RWPE2 (cell line): ENCODE results near the gene DLG5.

Source experiments
- ATAC-seq: fragments of 200-7000 bp; cut with Tn5 transposase; 3 replicates; pipeline ENCODE4 v1.9.1; 2021; ENCODE audit warnings: low read depth
- DNase-seq: peaks from one replicate; pipeline ENCODE4 v3.0.0-alpha.2; 2020; ENCODE audit warnings: low spot score
- H3K27ac ChIP-seq: fragments of 450-650 bp; 2 replicates; pipeline ENCODE4 v1.5.1; 2017; ENCODE audit warnings: mild to moderate bottlenecking; ENCODE audit not compliant: poor library complexity, severe bottlenecking
- H3K27me3 ChIP-seq: fragments of 250-450 bp; sonication (Bioruptor Pico); 2 replicates; pipeline ENCODE4 v1.5.1; 2021; ENCODE audit warnings: mild to moderate bottlenecking, moderate library complexity; ENCODE audit not compliant: insufficient read depth, poor library complexity, severe bottlenecking
- H3K36me3 ChIP-seq: fragments of 250-450 bp; sonication (Bioruptor Pico); 2 replicates; pipeline ENCODE4 v1.5.1; 2020; ENCODE audit warnings: low read depth, mild to moderate bottlenecking, moderate library complexity
- H3K4me1 ChIP-seq: fragments of 250-450 bp; sonication (Bioruptor Pico); 2 replicates; pipeline ENCODE4 v1.5.1; 2021; ENCODE audit warnings: mild to moderate bottlenecking, moderate library complexity; ENCODE audit not compliant: insufficient read depth, poor library complexity, severe bottlenecking
- H3K4me3 ChIP-seq: fragments of 250-450 bp; sonication (Bioruptor Pico); 2 replicates; pipeline ENCODE4 v1.5.1; 2021; ENCODE audit warnings: mild to moderate bottlenecking, moderate library complexity; ENCODE audit not compliant: severe bottlenecking
- H3K9me3 ChIP-seq: fragments of 250-450 bp; sonication (Bioruptor Pico); 2 replicates; pipeline ENCODE4 v1.5.1; 2021; ENCODE audit warnings: mild to moderate bottlenecking, moderate library complexity; ENCODE audit not compliant: severe bottlenecking
- TF ChIP-seq, protein P1 (sequence below): fragments of 450-650 bp; IDR thresholded peaks from one replicate; pipeline ENCODE4 v1.5.1; 2017; ENCODE audit warnings: mild to moderate bottlenecking, moderate library complexity; ENCODE audit not compliant: poor library complexity, severe bottlenecking

The DLG5 gene

DNA sequence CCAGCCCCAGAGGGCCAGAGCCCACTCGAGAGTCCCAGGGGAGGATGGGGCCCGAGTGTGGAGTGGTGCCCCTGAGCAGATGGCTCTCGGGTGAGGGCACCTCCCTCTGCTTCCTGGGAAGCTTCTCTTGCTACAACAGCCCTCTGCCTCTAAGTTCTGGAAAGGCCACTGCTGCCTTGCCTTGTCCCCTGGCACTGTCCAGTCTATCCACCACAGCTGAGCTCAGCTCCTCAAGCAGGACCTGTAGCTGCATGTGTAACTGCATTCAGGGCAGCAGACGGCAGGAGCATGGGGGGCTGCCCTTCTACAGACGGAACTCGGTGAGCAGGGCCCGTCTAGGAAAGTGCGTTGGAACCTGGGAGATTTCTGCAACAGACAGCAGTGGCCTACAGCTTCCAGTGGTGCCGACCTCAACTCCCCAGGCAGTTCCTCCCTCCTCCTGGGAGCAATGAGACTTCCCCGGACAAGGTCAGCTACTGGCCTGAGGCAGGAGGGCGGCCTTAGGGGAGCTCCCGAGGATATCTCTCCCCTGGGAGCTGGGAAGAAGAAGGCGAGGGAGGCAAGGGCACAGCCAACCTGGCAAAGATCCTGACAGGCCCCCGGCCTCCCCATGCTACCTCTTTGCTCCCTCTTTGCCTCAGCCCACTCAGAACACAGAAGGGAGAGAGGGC is 88.5 kb downstream of the DLG5 start:
- H3K36me3 ChIP-seq, result peaks cover 96% of the 10 kb centered on the region
- no peaks in the 10 kb centered on the region for H3K9me3 ChIP-seq
- no peaks in the 10 kb centered on the region for H3K27me3 ChIP-seq
- no peak overlapping the region for H3K27ac ChIP-seq
- TF ChIP-seq, protein P1, sequence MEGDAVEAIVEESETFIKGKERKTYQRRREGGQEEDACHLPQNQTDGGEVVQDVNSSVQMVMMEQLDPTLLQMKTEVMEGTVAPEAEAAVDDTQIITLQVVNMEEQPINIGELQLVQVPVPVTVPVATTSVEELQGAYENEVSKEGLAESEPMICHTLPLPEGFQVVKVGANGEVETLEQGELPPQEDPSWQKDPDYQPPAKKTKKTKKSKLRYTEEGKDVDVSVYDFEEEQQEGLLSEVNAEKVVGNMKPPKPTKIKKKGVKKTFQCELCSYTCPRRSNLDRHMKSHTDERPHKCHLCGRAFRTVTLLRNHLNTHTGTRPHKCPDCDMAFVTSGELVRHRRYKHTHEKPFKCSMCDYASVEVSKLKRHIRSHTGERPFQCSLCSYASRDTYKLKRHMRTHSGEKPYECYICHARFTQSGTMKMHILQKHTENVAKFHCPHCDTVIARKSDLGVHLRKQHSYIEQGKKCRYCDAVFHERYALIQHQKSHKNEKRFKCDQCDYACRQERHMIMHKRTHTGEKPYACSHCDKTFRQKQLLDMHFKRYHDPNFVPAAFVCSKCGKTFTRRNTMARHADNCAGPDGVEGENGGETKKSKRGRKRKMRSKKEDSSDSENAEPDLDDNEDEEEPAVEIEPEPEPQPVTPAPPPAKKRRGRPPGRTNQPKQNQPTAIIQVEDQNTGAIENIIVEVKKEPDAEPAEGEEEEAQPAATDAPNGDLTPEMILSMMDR, result no peak
- ATAC-seq, result no peak
- H3K4me3 ChIP-seq, result no peak overlapping the region
- no peaks in the 10 kb centered on the region for H3K4me1 ChIP-seq
- no peak for DNase-seq

DNA sequence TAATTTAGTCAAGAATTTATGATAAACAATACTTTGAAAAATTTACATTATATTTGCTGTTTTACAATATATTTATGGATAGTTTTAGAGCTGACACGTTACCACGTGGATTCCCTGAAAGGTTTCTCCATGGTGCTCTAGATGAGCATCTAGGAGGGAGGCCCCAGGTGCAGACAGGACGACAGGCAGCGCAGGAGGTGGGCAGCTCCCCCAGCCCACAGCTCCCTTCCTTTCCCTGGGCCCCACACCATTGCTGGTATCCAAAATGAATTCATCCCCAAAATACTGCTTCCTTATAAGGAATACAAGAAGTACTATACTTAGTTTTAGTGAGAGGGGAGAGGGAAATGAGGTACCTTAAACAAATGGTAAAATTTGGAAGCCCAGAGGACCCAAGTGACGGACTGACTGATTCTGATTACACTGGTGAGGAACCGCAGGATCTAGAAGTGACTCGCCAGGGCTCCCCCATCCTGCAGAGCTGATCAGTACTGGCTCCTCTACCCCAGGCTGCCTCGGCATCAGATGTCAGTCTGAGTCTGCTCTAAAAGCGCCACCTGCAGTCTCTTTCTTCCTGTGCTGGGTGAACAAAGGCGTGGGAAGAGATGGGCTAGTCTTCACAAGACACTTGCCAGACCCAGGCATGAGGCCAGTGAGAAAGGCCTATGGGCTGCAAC is 89.2 kb downstream of the DLG5 start:
- TF ChIP-seq, protein P1, result peak; percentile 19
- H3K9me3 ChIP-seq, result no peaks in the 10 kb centered on the region
- H3K27ac ChIP-seq, result no peak overlapping the region
- H3K27me3 ChIP-seq, result no peaks in the 10 kb centered on the region
- H3K36me3 ChIP-seq, result peaks cover 96% of the 10 kb centered on the region
- ATAC-seq (peak; percentile 64), DNase-seq (no peak)
- H3K4me1 ChIP-seq, result no peaks in the 10 kb centered on the region
- no peak overlapping the region for H3K4me3 ChIP-seq

DNA sequence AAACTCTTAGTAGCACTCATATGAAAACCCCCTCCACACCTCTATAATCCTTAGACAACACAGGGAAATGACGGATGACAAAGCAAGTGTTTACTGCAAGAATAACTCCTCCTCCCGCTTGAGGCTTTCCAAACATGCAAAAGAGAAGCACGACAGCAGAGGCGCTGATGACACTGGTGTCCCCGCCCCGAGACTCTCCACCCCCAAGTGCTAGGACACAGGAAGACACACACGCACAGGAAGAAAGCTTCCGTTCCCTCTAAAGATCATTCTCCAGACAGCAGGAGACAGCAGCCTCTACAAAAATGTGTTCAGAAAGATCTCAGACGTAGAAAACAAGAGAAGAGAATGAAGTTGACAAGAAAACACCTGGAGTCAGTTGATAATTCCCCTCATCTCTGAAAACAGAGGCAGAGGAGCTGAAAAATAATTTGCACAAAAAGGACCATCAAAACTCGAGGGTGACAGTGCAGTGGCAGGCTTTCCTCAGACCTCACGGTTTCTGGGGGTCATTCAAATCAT is 90.2 kb downstream of the DLG5 start:
- H3K4me1 ChIP-seq, result no peaks in the 10 kb centered on the region
- peaks cover 96% of the 10 kb centered on the region for H3K36me3 ChIP-seq
- no peaks in the 10 kb centered on the region for H3K27me3 ChIP-seq
- H3K4me3 ChIP-seq, result no peak overlapping the region
- H3K9me3 ChIP-seq, result no peaks in the 10 kb centered on the region
- no peak overlapping the region for H3K27ac ChIP-seq
- ATAC-seq, result no peak
- TF ChIP-seq, protein P1, result no peak
- no peak for DNase-seq

DNA sequence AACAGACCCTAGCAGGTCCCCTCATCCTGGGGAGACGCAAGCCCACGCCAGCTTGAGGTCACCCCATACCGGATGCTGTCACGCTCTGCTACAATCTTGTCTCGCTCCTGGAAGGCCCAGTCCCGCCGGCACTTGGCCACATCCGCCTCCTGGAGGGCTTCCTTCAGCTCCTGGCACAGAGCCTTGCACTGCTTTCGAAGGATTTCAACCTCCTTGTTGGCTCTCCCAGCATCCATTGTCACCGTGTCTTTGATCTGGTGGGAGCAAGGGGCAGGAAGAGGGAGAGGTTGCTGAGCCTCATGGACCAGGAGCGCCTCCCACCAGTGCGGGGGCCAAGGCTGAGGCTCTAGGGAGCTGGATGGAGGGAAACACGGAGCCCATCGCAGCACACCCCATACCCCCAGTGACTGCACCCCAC is 90.9 kb downstream of the DLG5 start:
- Histone ChIP-seq H3K27me3 (no peaks in the 10 kb centered on the region), H3K4me1 (no peaks in the 10 kb centered on the region), H3K4me3 (no peak overlapping the region), H3K27ac (no peak overlapping the region), H3K9me3 (no peaks in the 10 kb centered on the region), H3K36me3 (peaks cover 96% of the 10 kb centered on the region)
- TF ChIP-seq, protein P1, result no peak
- DNase-seq, result no peak
- no peak for ATAC-seq
